COR-L47 (cell line): ENCODE data around the gene TRIM43.
"Not testable (repeated sequence)": the region's sequence is repeated elsewhere in the genome, so short reads cannot be mapped to it uniquely, and the experiment has no call there.

Experiments
- DNase-seq: peaks from one replicate; lab custom pipeline; 2025; lab: John Stamatoyannopoulos, UW

TRIM43 gene

DNA sequence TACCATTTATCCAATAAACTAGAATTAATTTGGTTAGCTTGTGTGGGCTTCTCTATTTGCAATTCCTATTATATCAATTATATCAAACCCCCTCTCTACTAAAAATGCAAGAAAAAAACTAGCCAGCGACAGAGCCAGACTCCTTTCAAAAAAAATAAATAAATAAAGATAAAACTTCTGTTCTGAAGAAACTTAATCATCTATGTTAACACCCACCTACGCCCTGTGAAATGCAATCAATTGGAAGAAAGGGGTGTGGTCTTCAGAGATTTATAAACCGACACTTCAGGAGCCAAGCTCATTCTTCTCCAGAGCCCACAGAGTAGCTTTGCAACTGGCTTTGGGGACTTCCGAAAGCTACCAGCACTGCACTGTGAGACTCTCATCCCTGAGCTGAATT lies at the start of gene TRIM43:
TSS of gene TRIM43 (plus strand) at position 301 of the 400 bp plus-strand sequence. CDS start 2,023 bp downstream, outside the sequence.
- not testable (repeated sequence) for DNase-seq

DNA sequence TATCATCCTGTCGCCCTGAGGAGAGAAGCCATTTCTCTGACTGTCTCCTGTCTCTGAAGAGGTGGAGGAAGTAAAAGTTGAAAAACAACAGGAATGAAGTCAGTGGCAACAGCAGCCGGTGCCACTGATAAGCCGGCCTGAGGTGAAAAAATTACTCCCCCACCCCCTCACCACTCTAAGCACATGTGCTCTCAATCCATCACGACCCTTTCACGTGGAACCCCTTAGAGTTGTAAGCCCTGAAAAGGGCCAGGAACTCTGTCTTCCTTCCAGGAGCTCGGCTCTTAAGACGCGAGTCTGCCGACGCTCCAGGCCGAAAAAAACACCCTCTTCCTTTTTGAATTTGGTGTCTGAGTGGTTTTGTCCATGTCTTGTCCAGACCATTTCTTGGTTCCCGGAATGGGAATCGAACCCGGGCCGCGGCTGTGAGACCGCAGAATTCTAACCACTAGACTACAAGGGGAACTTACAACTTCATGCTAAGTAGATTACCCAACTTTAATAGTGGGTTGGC lies 40.7 kb upstream of the TRIM43 start:
- no peak for DNase-seq

DNA sequence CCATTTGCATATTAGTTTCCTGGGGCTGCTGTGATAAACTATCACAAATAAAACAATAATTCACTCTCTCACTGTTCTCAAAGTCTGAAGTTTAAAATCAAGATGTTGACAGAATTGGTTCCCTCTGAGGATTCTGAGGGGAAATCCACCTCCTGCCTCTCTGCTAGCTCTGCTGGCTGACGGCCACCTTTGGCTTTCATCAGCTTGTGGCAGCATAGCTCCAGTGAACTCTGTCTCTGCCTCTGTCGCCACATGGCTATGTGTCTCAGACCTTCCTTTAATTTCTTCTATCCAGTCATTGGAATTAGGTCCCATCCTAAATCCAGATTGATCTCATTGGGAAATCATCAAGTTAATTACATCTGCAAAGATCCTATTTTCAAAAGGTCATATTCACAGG lies 38.9 kb upstream of the TRIM43 start:
- DNase-seq, result no peak

DNA sequence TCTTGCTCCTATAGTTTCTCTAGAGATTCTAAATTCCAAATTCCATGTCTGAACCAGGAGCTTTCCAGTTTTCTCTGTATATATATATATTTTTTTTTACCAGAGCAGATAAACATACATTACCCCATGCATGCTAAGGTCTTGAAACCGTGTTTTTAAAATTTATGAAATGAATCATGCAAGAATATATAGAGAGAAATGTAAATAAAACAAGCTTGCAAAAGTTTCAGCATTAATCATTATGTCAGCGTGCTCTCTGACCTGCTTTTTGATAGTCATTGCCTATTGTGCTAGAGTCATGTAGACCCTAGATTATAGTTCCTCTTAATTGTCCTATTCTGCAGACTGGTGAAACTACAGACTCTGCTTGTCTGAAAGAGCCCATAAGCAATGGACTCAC lies 22.6 kb upstream of the TRIM43 start:
- DNase-seq, result no peak

DNA sequence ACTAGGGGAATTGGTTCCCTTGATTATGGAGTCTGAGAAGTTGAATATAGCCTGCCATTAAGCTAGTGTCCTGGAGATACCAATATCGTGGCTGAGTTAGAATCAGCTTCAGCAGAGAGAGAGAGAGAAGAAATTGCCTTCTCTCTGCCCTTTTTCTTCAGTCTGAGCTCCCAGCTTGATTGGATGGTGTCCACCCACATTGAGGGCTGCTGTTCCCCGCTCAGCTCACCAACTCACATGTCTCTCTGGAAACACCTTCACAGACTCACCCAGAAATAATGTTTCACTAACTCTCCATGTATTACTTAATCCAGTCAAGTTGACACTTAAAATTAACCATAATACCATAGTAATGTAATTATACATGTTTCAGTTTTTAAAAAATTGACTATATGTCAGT lies 17.9 kb upstream of the TRIM43 start:
- DNase-seq, result no peak

DNA sequence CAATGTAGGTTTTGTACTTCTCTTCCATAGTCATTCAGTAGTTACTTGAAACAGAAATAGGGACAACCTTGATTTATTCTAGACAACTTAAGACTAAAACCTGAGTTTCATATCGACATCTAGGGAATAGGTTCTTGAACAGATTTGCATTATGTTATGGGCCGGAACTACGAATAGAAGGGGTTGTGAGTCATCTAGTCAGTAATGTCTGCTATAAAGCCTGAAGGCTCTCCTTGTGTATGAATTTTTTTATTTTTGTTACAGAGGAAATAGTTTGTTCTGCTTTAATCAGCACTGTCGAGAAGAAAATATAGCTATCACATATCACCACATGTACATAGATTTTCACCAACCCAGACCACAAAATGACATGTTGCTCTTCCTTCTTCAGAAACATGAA lies 17.3 kb upstream of the TRIM43 start:
- no peak for DNase-seq

DNA sequence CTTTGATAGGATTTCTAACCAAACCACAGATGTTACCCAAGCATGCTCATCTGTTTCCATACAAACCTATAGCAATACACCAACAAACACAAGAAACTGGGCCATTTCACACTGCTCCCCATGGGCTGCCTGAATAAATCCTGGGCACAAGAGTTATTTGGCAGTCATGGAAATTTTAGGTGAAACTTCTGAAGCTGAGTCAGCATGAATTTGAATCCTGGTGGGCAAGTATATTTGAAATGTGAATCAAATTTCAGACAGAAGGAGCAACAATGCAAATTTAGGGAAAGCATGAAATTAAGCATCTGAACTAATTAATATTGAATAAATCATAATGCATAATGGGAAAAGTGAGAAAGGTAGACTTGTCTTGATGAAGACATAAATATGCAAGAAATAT lies 15.9 kb upstream of the TRIM43 start:
- no peak for DNase-seq

DNA sequence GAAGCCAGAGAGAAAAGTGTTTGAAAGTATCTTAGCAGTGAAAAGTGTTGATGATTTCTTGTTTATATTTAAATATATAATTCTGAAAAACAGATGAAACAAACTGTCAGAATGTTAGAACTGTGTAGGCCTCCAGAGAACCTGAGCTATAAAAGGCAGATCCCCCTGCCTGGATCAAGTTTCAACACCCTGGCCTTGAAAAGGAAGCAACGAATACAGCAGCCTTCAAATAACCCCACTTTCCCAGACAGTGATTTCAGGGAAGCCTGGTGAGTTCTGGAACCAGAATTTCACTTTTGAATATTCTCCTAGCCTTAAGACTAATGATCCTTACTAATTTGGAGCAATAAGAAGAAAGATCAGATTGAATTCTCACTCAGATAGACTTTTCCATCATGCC lies 13.3 kb upstream of the TRIM43 start:
- DNase-seq, result no peak

DNA sequence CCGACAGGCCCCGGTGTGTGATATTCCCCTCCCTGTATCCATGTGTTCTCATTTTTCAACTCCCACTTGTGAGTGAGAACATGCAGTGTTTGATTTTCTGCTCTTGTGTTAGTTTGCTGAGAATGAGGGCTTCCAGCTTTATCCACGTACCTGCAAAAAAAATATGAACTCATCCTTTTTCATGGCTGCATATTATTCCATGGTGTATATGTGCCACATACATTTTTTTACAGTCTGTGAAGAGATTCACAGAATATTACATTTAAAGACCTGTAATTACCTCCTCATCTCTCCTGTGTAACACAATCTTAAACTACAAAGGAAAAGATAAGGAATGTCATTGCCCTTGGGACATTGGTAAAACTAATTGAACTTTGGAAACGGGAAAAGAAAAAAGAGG lies 8.3 kb upstream of the TRIM43 start:
- not testable (repeated sequence) for DNase-seq

DNA sequence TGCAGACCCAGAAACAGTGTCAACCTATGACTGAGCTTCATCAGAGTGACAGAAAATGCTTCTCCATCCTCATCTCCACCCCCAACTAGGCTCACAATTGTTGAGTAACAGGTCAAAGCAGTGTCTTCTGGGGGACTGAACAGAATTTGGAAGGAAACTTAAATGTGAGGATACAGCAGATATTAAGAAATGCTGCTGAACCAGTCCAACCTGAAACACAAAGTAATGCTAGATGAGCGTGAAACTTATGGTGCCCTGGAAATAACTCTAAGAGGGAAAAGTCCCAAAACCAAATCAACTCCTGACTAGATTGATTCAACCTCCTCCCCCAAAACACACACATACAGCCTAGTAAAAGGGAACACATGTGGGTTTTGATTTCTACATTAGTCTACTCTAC lies 7.5 kb upstream of the TRIM43 start:
- not testable (repeated sequence) for DNase-seq

DNA sequence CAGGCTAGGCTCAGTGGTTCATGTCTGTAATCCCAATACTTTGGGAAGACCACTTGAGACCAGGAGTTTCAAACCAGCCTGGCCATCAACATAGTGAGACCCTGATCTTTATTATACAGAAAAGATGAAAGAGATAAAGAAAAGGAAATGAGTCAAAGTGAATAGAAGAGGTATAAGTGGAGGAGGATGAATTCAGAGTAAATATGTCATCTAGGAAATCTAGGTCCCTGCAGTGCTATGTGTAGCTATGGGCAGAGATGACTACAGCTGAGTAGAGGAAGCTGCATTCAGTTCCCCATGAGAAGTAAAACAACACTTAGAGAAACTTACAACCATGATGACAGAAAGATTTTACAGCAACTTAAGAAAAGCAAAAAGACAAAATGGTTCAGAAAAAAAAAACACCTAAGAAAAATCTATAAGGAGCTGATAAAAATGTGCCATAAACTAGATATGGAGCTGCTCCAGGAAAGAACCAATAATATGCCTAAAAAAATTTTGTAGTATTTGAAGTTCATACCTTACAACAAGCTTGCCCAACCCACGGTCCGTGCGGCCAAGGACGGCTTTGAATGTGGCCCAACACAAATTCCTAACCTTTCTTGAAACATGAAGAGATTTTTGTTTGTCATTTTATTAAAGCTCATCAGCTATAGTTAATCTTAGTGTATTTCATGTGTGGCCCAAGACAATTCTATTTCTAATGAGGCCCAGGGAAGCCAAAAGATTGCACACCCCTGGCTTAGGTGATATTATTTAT lies 1.8 kb upstream of the TRIM43 start:
- DNase-seq, result not testable (repeated sequence)

DNA sequence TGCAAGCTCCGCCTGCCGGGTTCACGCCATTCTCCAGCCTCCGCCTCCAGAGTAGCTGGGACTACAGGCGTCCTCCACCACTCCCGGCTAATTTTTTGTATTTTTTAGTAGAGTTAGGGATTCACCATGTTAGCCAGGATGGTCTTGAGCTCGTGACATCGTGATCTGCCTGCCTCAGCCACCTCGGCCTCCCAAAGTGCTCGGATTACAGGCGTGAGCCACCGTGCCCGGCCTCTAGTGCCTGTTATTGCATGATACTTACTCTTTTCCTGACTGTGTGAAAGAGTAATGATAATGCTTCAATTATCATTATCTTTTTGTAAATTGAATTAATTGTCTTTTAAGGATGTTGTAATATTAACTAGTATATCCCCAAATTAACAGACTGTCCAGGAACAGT lies 1.2 kb downstream of the TRIM43 start:
- DNase-seq, result not testable (repeated sequence)

DNA sequence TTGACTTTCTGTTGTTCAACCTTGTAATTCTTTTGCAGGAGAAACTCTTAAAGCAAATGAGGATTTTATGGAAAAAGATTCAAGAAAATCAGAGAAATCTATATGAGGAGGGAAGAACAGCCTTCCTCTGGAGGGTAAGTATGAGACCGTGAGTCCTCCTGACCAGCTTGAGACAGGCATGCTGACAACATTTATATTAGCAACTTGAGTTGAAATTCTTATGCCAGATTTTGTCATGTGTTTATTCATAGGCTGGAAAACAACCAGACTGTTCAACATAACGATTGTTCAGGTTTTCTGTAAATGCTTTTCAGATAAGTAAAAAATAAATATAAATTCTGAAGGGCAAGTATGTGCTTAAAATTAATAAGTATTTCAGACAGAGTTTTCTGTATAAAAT lies 3.2 kb downstream of the TRIM43 start:
- DNase-seq, result not testable (repeated sequence)

DNA sequence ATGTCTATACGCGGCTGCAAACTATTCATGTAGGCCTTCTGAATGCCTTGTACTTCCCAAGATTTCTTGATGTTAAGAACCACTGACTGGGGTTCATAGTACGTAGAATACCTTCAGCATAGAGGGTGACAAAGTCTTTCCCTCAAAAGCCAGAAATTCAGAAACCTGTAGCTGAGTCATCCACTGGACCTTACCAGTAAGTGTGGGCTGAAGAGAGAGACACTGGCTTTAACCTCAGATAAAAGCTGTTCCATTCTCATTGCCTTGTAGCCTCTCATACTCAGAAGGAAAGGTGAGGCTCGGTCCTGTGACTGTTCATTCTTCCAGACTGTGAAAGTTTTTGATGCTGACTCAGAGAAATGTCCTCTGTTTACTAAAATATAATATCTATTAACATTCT lies 9.5 kb downstream of the TRIM43 start:
- not testable (repeated sequence) for DNase-seq

DNA sequence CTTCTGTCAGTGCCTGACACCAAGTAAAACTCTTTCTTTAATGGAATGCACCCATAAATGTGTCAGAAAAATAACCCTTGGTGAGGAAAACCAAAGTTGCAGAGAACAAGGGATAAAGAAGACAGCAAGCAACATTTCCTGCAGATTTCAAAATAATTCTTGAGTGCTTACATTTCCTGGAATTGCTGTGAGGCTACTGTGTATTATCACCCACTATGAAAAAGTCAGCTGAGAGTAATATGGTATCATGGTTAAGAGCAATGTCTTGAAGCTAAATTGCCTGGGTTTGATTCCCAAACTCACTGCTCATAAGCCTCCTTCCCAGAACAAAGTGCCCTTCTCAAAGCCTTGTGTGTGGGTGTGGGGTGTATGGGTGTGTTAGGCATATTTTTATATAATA lies 10.3 kb downstream of the TRIM43 start:
- DNase-seq, result not testable (repeated sequence)

DNA sequence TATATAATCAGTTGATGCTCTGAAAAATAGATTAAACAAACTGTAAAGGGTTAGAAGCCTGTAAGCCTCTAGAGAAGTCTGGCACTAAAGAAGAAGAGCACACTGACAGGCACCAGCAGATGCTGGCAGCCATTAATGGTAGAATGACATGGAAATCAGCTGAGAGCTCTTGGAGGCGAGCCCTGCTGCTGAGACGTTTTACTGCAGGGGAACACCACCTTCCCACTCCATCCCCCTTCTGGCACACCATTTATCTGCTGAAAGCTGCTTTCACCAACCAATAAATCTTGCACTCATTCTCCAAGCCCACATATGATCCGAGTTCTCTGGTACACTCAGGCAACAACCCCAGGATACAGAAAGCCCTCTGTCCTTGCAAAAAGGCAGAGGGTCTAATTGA lies 16.6 kb downstream of the TRIM43 start:
- not testable (repeated sequence) for DNase-seq

DNA sequence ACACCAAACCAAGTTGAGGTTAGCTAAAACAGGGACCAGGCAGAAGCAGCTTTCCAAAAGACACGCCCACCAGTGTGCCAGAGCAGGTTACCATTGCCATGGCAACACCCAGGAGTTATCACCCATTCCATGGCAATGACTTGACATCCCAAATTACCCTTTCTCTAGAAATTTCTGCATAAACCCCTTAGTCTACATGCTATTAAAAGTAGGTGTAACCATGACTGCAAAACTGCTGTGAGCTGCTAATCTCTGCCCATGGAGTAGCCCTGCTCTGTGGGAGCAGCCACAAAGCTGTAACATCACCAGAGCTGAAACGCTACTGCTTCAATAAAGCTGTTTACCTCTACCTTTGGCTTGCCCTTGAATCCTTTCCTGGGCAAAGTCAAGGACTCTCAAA lies 18.0 kb downstream of the TRIM43 start:
- DNase-seq, result not testable (repeated sequence)

DNA sequence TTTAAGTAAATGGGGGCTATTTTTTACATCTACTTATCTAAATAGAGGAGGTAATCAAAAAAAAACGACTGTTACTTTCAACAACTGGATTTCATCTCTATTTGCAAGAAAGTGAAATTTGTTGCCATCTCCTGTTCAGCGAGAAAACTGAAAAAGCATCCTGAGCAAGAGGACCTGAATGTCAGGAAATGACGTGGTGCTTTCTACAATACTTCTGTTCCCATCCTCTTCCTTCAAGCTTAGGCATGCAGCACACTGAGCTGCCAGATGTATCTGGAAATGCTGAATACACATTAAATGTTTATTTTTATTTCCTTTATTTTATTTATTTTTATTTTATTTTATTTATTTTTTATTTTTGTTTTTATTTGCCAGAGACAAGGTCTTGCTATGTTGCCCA lies 21.2 kb downstream of the TRIM43 start:
- not testable (repeated sequence) for DNase-seq

DNA sequence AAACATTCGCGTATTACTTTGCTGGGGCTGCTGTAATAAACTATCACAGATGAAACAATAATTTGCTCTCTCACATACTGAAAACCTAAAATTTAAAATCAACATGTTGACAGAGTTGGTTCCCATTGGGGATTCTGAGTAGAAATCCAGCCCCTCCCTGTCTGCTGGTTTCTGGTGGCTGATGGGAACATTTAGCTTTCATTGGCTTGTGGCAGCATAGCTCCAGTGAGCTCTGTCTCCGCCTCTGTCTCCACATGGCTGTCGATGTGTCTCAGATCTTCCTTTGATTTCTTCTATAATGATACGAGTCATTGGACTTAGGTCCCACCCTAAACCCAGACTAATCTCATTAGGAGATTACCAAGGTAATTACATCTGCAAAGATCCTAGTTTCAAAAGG lies 30.9 kb downstream of the TRIM43 start:
- not testable (repeated sequence) for DNase-seq

DNA sequence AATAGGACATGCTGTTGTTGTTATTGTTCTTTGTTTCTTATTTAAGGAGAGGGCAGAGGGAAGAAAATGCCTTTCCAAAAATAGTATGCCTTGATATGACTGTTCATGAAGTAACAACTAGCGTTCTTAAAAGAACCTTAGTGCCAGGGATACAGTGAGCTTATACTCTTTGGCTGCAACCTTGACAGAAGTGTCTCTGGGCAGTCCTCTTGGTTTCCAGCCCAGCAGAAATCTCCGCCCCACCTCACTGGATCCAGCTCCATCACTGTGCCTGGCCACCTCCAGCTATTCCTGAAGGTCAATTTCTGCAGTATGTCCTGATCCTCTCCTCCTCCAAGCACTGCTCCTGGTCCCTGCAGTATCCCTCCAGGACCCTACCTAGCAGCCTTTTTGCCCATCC lies 39.2 kb downstream of the TRIM43 start:
- DNase-seq, result not testable (repeated sequence)

DNA sequence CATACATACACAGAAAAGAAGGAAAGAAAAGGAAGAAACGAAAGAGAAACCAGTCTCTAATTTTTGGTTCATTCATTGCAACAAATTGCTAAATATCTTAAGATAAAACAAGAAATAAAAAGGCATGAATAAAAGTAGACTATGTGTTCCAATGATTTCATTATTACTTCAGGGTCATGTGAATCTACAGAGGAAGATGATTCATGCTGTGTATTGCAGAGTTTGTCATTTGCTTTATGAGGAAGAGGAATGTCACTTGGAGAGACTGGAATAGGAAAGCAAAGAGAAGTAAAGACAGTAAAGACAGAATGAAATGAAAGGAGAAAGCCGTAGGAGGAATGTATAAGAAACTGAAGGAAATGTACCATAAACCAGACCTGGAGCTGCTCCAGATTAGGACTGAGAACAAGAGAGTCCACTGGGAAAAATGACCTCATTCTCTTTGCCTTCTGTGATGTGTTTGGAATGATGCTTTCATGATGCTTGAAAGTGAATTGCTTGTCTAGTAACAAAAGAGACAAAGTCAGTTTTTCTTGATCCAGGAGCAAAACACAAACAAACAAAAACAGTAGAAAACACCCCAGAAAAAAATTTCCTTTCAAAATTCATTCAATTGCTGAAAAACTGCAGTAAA lies 41.9 kb downstream of the TRIM43 start:
- not testable (repeated sequence) for DNase-seq

DNA sequence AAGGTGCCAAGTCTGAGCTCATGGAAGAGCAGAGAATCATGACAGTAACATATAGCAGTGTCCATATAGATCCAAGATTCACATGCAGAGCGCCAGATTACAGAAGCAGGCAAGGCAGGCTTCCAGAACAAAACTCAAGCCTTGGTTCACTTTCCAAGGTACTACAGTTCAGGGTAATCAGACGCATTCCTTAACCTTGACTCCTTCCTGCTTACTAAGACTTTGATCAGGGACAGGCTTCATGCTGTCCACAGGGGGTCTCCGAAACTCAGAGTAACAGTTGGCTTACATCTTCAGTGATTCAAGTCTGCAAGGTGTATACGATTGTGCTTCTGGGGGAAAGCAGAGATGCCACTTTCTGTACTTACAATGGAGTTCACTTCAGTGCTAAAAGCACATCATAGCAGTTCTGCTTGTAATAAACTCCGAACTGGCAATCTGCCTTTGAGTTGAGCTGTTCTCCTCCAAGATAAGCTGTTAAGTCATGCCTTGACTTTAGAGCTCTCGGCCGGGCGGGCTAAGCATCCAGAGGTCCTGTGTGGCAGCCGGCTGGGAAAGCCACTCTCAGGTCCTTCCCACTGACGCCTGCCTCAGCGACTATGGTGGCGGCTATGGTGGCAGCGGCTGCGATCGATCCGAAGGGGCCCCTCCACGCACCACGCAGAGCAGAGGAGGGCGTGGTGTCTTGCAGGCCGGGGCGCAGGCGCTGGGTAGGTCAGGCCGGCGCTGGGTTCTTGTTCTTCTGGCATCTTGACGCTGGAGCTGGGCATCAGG lies 48.9 kb downstream of the TRIM43 start:
- DNase-seq, result not testable (repeated sequence)

DNA sequence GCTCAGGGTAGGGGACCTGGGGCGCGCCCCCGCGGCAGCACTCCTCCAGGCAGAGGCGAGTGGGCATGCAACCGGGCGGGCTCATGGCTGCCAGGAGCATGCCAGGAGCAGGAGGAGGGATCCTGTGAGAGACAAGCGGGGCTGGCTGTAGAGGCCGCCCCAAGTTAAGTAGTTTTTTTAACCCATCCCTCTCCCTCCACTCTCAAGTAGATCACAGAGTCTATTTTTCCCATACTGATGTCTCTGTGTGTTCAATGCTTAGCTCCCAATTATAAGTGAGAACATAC lies 49.4 kb downstream of the TRIM43 start:
- not testable (repeated sequence) for DNase-seq
